Ecto neural progenitor cell (in vitro differentiated cells): Measurements from ENCODE around the gene TMTC2.
"Not testable (repeated sequence)": the region's sequence is repeated elsewhere in the genome, so short reads cannot be mapped to it uniquely, and the experiment has no call there.

Source experiments
- DNase-seq: peaks from one replicate; pipeline ENCODE4 v3.0.0-alpha.2; 2018; ENCODE audit warnings: low spot score

TMTC2 gene

DNA sequence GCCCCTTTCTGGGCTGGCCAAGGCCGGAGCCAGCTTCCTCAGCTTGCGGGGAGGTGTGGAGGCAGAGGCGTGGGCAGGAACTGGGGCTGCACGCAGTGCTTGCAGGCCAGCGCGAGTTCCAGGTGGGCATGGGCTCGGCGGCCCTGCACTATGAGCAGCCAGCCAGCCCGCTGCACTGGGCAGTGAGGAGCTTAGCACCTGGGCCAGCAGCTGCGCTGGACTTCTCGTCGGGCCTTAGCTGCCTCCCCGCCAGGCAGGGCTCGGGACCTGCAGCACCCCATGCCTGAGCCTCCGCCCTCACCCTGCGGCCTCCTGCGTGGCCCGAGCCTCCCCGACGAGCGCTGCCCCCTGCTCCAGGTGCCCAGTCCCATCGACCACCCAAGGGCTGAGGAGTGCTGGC, 42.0 kb downstream of the TMTC2 start:
- DNase-seq = no peak

DNA sequence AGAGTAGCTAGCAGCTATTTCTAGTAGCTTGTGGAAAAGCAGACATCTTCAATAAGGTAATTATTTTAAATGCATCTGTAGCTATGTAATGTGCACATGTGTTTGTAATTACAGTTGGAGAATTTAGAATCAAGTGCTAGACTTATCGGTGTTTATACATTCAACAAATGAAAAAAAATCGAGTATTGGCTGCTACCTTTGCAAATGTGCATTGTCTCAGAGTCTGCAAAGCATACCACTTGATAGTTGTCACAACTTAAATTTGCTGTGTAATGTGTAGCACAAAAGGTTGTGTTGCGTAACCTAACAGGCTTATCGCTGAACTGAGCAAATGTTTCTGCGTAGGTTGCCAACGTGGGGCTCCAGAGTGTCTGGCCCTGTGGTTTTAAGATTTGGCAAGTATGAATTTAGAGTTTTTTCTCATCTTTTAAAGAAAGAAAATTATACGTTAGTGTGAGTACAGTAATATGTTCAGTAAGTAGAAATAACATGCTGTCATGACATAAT, 44.3 kb downstream of the TMTC2 start:
- no peak for DNase-seq

- DNase-seq = no peak
Measured at GRCh38 chr12:82740129-82741000, 53.7 kb downstream of the TMTC2 start.

DNA sequence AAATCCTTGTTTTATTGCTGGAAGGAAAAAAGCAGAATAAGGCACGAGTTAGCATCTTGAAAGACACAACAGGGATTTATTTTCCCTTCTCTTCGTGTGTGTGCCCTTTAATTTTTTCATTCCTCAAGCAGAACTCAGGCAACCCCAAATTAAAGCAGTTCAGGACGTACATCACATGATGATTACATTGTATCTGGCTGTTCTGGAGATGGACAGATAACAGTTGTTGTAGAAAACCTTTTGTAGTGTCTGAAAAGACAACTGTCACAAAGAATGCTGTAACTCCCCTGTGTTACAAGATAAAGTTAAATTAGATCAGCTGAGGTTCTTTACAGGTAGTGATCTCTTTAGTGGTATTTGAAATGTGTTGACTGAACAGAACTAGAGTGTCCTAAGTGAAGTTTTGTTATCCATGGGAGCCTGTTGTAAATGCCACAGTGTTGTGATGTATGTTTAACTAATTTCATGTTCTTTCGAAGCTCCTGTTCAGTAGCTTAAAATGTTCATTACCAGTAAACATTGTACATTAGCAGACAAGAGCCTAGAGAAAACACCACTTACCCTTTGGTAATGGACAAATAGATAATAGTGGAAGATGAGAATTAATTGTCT, 58.5 kb downstream of the TMTC2 start:
- no peak for DNase-seq

- DNase-seq = no peak
Measured at GRCh38 chr12:82745807-82746206, 59.1 kb downstream of the TMTC2 start.

- DNase-seq = no peak
Measured at GRCh38 chr12:82746668-82747067, 60.0 kb downstream of the TMTC2 start.

DNA sequence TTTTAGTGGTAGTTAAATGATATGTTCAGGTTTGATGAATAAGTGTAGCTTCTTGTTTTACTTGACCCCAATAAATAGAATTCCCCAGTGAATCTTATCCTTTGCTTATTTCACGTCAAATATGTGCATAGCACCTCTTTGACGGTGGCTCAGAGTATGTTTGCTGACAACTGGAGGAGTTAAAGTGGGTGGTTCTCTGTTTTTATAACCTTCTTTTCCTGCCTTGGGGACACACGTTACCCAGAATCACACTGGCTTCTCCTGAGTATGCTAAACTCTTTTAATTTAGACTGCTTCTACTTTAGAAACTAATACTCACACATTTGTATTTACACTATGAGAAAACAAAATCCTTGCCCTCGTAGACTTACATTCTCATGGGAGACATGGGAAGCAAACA, 62.3 kb downstream of the TMTC2 start:
- no peak for DNase-seq

DNA sequence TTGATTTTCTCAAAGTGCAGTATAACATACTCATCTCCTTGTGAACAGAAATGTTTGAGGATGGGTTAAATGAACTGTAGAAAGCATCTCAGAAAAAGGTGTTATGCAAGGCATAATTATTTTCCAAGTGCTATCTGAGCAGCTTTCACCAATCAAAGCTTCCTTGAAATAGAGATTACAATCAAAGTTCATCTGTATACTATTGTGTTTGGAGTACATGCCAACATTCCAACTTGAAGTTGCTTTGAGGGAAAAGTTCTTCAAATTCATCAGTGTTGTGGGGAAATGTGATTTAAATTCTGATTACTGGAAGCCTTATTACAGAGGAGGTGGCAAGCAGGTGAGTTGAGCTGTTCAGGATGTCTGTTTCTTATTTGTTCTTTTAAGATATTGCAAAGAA, 68.2 kb downstream of the TMTC2 start:
- no peak for DNase-seq

DNA sequence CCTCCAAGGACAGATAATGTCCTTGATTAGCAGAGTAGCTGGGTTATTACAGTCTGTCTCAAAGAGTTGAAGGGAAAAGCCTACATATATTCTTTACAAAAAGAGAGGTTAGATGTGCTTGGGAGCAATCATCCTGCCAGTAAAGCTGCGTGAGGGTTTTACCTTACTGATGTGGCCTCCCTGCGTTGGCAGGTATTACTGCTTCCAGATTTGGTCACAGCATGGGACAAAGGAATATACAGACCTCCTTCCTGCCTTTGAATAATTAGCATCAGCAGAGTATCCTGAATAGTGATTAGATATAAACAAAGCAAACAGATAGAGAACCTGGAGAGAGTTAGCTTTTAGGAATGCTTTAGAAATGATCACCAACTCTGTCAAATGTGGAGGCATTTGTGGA, 69.6 kb downstream of the TMTC2 start:
- no peak for DNase-seq

GRCh38 chr12:82757059-82757458, 70.4 kb downstream of the TMTC2 start:
- no peak for DNase-seq

DNA sequence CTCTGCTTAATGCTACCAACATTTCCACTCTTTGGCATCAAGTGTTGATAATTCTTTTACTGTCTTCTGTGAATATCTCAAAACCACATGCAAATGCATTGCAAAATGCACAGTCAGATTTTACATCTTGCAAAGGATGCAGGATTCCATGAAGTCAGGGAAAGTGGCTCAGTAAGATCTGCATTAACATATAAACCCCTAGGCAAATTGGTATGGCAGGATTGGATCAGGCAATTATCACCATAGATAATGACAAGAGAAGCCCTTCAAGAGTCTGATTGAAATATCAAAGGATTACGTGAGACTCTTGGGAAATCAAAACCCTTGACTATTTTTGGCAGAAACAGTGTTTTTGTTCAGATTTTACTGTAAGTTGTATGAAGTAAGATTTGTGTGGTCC, 71.0 kb downstream of the TMTC2 start:
- no peak for DNase-seq

DNA sequence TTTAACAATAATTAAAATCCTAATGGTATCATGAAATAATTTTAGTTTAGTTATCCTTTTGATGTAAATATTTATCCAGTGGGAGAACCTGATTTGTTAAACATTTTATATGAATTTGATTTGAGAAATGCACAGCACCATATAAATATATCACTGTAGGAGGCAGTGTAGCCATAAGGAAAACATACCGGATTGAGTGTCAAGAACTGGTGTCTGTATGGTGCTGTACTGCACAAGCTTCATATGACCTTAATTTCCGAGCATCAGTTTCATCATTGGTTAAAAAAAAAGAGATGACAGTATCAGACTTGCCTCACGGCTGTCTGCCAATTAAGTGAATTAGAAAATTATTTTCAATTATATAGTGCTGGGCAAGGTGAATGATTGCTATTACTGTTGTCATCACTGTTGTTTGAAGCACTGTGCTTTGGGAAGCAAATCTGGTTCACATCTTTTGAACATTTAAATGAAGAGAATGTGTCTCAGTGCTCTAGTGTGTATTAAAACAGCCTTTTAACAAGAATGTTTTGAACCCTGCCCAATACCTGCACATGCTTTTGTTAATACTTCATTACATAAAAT, 72.1 kb downstream of the TMTC2 start:
- no peak for DNase-seq

GRCh38 chr12:82760423-82760822, 73.7 kb downstream of the TMTC2 start:
- DNase-seq = no peak

DNA sequence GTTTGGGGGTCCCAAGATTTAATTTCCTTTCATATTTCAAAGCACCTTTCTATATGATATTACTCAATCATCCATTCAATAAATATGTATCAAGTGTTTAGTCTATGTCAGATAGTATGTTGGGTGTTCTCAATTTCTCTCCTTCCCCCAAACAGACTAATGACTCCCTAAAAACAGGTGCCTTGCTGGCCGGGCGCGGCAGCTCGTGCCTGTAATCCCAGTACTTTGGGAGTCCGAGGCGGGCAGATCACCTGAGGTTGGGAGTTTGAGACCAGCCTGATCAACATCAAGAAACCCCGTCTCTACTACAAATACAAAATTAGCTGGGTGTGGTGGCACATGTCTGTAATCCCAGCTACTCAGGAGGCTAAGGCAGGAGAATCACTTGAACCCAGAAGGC, 78.5 kb downstream of the TMTC2 start:
- not testable (repeated sequence) for DNase-seq

GRCh38 chr12:82765971-82766705, 79.4 kb downstream of the TMTC2 start:
- DNase-seq = no peak

DNA sequence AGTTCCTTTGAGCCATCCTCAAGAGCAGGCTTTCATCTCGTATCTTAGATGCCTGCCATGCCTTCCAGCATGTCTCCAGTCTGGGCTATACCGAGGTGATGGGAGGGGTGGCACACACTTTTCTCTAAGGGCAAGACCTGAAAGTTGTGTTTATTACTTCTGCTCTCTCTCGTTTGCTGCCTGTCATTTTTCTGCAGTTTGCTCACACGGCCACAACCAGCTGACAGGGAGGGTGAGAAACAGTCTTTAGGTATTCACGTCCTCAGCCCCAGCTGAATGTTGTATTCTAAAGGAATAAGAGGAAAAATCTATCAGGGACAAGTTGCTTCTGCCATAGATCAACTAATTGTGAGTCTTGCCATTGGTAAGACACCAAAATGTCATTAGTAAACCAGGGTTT, 88.0 kb downstream of the TMTC2 start:
- no peak for DNase-seq

DNA sequence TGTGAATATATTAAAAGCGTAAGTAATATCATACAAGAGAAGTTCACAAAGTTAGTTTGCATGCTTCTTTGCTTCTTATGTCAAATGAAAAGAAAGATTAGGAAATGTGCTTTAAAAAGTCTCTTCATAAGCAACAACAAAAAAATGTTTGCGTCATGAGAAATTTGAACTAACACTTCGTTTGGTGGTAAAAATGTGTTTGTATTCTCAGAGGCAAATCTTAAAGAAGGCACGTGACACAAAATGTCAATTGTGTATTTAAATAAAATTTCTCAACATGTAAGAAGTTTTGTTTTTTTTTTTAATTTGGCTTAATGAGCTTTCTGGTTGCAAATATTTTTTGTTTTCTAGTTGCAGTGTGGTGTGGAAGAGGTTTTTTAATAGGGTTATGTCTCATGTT, 93.8 kb downstream of the TMTC2 start:
- DNase-seq = no peak

GRCh38 chr12:82781309-82781997, 94.7 kb downstream of the TMTC2 start:
- peak; percentile 77 for DNase-seq

DNA sequence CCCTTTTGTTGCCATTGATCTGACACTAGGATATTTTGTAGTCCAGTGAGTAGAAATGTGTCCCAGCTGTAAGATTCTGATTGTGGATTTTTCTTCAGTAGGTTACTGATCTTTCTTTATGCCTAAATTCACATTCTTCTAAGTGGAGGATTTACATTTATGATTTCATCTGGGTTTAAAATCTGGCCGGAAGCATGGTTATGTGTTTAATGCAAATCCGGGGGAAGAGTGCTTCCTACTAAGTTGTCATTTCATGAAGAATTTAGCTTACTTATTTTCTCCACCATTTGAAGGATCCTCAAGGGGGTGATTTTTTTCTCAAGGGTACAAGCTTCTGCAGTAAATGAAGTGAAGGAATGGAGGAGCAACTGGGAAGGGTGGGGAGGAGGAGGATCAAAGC, 96.7 kb downstream of the TMTC2 start:
- no peak for DNase-seq

GRCh38 chr12:82787016-82787415, 100.3 kb downstream of the TMTC2 start:
- no peak for DNase-seq

DNA sequence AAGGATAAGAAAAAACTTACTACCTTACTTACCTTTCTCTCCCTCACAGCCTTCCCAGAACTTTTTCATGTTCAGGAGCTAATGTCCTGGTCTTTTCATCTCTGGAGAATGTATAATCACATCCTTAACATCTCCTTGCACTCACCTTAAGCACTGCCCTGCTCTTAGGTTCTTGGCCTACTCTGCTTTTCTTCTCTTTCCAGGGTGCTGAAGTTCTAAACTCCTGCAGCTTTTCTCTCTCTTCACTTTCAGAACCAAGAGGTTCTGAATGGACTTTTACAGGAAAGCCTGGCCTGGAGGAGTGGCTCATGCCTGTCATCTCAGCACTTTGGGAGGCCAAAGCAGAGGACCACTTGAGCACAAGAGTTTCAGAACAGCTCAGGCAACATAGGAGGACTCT, 101.9 kb downstream of the TMTC2 start:
- DNase-seq = no peak

GRCh38 chr12:82789674-82790073, 103.0 kb downstream of the TMTC2 start:
- DNase-seq = no peak
